GM18498 (cell line): Measurements from ENCODE around the gene DCPS.
"Not testable (repeated sequence)": the region's sequence is repeated elsewhere in the genome, so short reads cannot be mapped to it uniquely, and the experiment has no call there.

Source experiments
- ATAC-seq: cut with Tn5 transposase; IDR thresholded peaks from one replicate; pipeline ENCODE4 v1.9.1; 2021; ENCODE audit warnings: mild to moderate bottlenecking, moderate library complexity; ENCODE audit not compliant: unreplicated experiment

Gene DCPS

DNA sequence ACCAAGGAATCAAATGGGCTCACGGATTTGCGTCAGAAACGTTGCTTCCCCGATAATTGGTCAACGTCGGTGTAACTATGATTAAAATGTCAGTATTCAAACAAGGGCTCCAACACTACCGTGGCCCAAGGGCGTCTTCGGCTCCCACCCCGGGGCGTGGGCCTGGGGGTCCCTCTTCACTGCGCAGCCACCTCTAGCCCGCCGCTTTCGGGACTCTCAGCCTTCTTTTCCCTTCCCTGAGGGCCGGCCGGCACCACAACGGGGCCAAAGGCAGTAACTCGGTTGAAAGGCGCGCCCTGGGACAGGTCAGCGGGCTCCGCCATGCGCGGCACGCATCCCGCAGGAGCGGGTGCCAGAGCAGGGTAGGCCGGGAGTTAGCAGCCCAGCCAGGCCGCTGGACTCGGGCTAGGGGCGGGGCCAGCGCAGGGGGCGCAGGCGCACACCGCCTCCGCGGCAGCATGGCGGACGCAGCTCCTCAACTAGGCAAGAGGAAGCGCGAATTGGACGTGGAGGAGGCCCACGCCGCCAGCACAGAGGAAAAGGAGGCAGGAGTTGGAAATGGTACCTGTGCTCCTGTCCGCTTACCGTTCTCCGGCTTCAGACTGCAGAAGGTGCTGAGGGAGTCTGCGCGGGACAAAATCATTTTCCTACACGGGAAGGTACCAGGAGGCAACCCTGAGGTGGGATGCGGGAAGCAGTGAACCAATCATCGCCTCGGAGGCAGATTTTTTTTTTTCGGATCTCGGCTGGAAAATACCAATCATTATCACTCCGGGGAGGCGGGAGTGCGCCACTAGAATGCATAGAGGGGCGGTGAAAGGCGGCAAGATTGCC is at the start of gene DCPS:
Gene DCPS, plus strand, starts transcription at position 438 of the 834 bp plus-strand sequence. Its CDS starts 21 bp downstream, at position 459.
- ATAC-seq = peak; percentile 90

DNA sequence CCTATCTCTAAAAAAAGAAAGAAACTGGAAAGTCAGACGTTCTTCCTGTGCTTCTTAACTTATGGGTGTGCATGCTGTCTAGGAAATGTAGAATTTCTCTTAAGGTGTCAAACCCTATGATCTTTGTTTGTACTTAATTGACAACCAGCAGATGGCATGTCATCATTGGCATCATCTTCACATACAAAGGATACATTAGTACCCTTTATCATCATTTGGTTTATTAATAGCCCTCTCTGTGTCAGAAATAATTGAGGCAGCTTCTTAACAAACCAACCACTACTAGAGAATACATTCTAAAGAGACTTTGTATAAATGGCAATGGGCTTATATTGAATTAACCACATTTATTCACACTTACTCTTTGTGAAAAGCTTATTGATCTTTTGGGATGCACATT is 49.0 kb upstream of the DCPS start:
- no peak for ATAC-seq

DNA sequence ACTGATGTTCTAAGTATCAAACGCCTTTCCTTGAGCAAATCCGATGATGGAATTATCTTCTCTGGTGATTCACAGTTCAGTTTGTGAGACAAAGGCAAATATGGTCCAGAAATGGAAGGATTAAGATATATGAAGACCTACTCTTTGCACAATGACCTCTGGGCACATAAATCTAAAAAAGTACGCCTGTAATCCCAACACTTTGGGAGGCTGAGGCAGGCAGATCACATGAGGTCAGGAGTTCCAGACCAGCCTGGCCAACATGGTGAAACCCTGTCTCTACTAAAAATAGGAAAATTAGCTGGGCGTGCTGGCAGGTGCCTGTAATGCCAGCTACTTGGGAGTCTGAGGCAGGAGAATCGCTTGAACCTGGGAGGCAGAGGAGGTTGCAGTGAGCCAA is 48.4 kb upstream of the DCPS start:
- ATAC-seq = not testable (repeated sequence)

GRCh38 chr11:126256216-126256615 is 47.6 kb upstream of the DCPS start:
- no peak for ATAC-seq

GRCh38 chr11:126257144-126257543 is 46.7 kb upstream of the DCPS start:
- no peak for ATAC-seq

DNA sequence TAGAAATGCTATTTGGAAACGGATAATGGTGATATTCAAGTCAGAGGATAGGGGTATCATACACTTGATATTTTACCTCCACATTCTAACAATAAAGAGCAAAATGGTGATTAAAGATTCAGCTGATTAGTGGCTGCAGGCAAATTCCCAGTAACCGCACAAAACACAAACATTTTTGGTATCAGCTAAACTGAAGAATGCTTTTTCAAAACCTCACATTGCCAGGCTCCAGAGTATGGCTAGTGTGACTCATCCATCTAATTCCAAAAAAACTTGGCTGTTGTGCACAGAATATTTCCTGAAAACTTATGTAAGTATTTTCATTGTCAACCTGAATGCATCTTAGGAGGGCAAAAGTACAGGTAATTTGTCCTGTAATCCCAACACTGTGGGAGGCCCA is 46.1 kb upstream of the DCPS start:
- no peak for ATAC-seq

DNA sequence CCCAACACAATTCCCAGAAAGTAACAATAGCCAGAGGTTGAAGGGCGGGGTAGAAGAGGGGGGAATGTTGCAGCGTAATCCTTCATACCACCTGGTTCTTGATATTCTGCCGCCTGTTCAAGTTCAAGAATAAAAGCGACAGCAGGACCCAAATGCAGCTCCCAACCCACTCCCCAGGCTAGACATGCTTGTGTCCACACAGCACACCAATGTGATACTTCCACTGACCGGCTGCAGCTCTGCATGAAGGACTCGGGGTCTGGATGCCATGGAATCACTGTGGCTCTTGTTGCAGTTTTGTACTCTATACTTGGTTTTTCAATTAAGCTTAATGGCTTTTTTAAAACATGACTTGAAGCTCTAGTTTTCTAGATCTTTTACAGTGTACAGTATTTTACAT is 41.6 kb upstream of the DCPS start:
- ATAC-seq = no peak

DNA sequence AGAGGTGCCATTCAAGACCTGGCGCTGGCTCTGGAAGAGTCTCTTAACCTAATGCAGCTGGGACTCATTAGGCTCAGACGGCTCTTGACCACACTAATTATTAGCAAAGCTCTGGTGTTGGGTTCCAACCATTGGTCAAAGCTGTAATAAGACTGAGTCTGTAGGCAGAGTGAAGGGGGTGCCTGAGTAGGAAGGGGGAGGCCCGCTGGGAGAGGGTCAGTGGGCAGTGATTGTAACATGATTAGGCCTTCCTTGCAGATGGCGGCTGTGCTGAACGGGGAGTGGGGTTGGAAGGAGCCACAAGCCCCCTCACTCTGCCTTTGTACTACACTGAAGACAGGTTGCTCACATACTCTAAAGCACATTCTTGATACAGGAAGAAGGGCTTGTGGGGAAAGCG is 40.4 kb upstream of the DCPS start:
- ATAC-seq = no peak

DNA sequence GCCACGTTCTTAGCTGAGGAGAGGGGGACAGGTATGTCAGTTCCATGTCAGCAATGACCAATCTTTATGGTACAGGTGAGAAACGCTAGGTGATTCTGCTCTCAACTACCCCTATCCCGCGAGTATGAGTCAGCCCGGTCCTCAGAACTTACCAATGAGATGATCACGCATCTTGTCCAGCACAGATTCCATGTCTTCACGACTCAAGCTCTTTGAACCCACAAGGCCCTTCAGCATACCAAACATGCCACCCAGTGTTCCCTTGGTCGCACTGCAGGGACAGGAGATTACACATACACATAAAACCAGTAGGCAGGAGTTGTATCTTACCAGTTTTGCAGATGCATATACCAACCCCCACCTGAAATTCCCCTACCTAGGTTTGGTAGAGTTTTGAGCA is 38.0 kb upstream of the DCPS start:
- no peak for ATAC-seq

- ATAC-seq = no peak
Measured at GRCh38 chr11:126267650-126268049, 36.2 kb upstream of the DCPS start.

GRCh38 chr11:126268361-126268707 is 35.5 kb upstream of the DCPS start:
- ATAC-seq = no peak

DNA sequence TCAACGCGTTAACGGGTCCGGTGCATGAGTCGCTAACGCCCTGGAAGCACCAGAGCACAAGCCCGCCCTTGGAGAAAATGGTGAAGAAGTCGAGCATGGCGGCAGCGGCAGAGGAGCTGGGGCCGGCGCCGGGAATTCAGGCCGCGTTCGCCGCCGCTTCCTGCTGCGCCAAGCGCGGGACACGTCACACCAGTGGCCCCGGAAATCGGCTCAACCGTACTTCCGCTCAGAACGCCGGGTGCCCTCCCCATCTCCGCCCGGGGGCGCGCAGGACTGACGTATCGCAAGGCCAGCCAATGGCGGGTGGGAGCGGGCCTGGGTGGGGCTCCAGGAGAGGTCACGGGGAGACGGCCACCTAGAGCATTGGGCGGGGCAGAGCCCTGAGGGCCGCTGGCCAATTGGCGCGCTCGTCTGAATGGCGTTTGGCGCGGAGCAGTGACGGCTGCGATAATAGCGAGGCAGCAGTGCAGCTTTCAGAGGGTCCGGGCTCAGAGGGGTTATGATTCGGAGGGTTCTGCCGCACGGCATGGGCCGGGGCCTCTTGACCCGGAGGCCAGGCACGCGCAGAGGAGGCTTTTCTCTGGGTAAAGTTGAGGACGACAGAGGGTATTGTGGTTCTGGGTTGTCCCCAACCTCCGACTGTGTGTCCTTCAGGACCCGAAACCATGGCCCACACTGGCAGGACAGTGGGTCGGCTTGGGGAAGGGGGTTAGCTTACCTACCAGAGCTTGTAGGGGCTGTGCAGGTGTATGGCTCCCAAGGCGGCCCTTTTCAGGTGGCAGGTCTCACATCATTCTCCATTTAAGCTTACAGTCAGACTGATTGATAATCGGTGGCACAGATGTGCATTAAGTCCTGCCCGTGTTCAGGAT is 34.9 kb upstream of the DCPS start, which contains the start of the genes FOXRED1 and SRPRA:
Gene FOXRED1, plus strand, starts transcription at position 447 of the 872 bp plus-strand sequence. Its CDS starts 53 bp downstream, at position 500.
Gene SRPRA, minus strand, starts transcription at position 188 of the 872 bp plus-strand sequence. Its CDS starts 91 bp downstream, at position 97.
- peak; percentile 99 for ATAC-seq

DNA sequence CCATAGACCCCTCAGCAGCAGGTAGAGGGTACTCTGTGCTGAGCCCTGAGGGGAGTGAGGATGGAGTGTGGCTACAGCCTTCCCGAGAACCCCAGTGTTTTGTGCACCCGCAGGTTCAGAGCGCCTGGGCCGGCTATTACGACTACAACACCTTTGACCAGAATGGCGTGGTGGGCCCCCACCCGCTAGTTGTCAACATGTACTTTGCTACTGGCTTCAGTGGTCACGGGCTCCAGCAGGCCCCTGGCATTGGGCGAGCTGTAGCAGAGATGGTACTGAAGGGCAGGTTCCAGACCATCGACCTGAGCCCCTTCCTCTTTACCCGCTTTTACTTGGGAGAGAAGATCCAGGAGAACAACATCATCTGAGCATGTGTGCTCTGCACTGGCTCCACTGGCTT is 26.5 kb upstream of the DCPS start:
- no peak for ATAC-seq

DNA sequence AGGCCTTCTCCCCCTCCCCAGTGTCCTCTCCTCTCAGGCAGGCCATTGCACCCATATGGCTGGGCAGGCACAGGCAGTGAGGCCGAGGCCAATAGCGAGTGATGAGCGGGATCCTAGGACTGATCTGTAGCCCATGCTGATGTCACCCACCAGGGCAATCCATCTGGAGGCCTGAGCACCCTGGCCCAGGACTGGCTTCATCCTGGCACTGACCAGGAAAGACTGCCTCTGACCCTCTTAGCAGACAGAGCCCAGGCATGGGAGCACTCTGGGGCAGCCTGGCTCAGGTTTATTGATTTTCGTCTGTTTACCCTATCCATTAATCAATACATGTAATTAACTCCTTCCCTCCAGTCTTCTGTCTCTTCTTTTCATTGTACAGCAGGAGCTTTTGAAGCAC is 26.1 kb upstream of the DCPS start:
- no peak for ATAC-seq

DNA sequence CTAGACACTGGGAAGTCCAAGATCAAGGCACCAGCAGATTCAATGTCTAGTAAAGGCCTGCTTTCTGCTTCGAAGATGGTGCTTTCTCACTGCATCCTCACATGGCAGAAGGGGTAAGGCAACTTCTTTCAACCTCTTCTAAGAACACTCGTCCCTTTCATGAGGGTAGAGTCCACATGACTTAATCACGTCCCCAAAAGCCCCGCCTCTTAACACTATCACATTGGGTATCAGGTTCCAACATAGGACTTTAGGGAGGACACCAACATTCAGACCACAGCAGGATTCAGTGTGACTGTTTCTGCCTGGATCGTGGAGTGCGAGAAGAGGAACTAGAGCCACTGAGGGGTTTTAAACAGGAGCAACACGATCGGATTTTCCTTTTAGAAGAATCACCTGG is 24.7 kb upstream of the DCPS start:
- no peak for ATAC-seq

DNA sequence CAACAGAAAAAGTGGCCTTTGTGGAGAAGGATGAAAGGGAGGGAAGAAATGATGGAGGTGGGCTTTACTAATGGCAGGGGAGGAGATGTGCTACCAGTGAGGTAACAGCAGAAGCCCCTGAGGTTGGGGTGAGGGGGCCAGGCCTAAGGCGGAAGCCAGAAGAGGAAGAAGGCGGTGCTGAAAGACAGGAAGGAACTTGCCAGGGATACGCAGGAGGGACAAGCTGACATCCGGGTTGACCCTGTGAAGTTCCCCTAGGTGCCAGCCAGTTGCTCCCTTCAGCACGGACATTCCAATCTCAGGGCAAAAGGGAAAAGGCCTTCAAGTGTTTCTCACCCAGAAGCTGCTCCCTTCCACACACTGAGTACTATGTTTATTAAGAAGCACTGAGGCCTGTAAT is 23.3 kb upstream of the DCPS start:
- ATAC-seq = no peak

DNA sequence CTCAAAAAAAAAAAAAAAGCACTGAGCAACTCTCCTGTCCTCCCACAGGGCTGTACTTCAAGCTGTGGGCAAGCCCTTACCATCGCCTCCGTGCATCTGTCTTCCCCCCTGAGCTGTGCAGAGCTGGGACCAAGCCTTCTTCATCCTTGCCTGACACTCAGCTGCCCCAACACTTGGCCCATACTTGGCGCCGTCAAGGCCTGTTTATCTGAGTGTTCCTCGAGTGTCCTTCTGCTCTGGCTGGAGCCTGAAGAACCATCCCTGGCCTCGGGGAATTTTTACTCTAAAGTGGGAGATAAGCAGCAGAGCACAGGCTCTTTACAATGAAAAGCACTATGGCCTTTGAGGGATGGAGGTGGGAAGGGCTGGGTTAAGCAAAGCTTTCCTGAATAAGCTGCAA is 22.6 kb upstream of the DCPS start:
- no peak for ATAC-seq

DNA sequence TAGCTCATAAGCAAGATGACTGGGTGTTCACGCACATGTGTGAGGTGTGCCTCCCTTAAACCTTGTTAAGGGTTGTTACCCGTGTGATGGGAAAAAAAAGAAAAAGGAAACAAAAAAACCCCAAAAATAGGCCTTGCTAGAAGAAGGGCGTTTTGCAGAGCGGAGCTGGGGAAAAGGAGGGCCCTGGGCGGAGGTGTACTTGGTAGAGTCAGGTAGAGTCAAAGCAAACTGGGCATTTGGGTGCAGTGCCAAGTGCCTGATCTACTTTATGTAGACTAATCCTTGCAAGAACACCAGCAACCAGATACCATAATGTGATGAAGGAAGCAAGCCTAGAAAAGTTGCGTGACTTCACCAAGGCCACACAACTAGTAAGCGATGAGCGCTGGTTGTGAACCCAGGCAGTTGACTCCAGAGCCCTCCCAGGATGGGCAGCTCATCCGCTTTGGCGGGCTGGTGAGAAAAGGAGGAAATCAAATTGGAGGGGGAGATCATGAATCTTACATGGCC is 22.1 kb upstream of the DCPS start:
- ATAC-seq = no peak

- peak; percentile 21 for ATAC-seq
Measured at GRCh38 chr11:126282361-126282735, 21.5 kb upstream of the DCPS start.

DNA sequence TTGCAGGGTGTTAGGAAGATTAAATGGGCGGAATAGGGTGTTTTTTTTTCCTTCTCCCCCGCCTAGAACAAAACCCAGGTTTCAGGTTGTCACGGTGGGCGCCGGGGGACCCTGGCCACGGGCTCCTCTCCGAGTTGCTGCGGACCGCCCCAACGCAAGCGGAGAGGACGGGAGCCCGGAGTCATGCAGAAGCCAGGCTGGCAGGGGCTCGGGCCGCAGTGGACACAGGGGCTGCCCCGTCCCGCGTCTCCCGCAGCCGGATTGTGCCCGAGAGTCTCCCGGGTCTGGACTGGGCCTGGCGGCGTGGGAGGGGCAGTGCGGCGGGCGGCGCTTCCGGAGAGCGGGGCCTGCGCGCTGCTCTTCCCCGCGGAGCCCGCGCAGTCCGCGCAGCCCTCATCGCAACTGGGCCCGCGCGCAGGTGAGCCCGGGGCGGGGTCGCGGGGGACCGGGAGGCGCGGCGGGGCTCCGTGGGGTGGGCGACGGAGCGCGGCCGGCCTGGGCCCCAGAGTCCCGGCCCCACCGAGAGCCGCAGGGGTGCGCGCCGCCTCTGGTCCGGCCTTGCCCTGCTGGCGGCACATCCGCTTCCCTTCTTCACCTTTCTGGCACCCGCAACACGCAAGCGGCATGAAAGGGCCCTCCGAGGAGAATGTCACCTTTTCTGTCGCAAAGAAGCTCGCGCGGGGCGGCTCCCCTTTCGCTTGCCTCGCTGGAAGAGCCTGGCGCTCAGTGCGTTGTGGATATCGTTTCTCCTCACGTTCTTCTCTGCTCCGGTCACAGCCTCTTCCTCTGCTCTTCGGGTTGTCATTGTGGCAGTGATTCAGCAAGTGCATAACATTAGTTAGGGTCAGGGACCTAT is 20.9 kb upstream of the DCPS start, which contains the start of gene TIRAP:
Gene TIRAP, plus strand, starts transcription at position 358 of the 856 bp plus-strand sequence. CDS start 7,802 bp downstream, outside the sequence.
- ATAC-seq = peak; percentile 69

DNA sequence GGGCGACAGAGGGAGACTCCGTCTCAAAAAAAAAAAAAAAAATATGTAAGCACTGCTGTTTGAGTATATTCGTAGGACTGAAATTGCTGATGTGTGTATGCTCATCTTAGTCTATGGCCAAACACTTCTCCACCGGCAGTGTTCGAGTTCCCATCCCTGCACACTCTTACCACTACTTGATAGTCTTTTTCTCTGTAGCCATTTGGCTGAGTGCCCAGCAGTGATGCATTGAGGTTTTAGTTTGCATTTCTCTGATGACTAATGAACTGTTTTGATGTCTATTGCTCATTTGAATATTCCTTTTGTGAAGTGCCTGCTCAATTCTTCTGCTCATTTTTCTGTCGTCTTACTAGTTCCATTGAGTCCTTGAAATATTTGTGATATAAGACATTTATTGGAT is 19.0 kb upstream of the DCPS start:
- ATAC-seq = peak; percentile 61
